Left cardiac atrium (tissue), 4 donors: ENCODE results near the gene DPP6. TPM values are rescaled to one million over a fixed set of nuclear protein-coding genes. Genes with fewer than 3 reads are reported as not detected.
"Not testable (repeated sequence)": the region's sequence is repeated elsewhere in the genome, so short reads cannot be mapped to it uniquely, and the experiment has no call there.

Experiments
- ATAC-seq, 2 donors: fragments of 200-7000 bp; cut with Tn5 transposase; one replicate each; pipeline ENCODE4 v1.9.1; 2020; ENCODE audit warnings: mild to moderate bottlenecking in 2 of 2, moderate library complexity in 2 of 2
- DNase-seq: peaks from one replicate; pipeline ENCODE4 v3.0.0-alpha.2; 2020
- intact Hi-C, 2 donors: fragments of 100-400 bp; cut with DNase I; formaldehyde crosslinking; loops; one replicate each; pipeline versions ENCODE4 v1.14.1 to v1.15.1; 2022 to 2023
- long read RNA-seq: library from polyadenylated mRNA; unstranded; transcript quantifications from one replicate; pipeline ENCODE4 v2.0.0, GENCODE V29; 2021
- total RNA-seq, 2 donors: library from RNA; stranded (reverse); fragmentation: NEBNext Ultra II Directional; extraction: Animal tissue kit (Norgen Biotek cat#: 25700); gene quantifications; one replicate each; pipeline ENCODE4 v1.2.1, GENCODE V29; 2021
- donor health status: DM: no; HTN: yes; CAD: no.
- donor health status: DM: no; HTN: yes; CAD: no; lungs with severe emphysema.
- donor health status: DM: yes; HTN: yes; CAD: no.
- donor health status: Dilated cardiomyopathy.

DPP6 gene
- under 1 TPM; 0.42 to 0.56 TPM for total RNA-seq
- long read RNA-seq: 0 reads

DNA sequence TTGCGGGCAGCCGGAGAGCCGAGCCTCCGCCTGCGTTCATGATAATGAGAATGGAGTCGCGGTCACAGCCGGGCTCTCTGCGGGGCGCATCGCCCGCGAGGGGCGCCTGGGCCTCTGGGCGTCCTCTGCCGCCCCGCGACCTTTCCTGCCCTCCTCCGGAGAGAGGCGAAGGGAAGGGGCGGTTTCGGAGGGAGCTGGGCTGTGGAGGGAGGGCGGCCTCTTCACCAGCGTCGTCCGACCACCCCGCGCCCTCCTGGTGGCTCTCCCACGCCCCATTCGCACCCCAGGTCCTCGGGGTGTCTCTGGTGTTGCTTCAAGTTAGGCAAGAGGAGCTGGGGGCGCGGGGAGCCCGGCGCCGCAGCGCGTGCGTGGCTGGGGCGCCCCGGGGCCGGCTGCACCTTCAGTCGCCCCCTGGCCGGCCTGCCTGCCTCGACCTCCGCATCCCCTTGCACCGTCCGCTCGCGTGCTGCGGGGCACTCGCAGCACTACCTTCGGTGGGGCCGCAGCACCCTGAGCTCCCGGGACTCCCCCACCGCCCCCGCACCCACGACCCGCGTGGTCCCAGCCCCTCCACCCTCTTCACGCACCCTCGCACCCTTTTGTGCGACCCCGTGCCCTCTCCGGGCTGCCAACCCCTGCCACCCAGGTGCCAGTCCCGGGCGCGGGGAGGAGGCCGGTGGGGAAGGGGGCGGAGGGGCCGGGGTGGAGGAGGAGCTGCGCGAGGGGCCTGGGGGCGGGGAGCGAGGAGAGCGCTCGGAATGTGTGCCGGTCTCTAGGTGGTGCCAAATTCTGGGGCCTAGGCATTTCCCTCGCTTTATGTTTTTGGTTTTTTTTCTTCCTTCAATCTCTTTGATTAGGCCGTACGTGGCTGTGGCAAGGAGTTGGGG is at the start of gene DPP6:
Gene DPP6, plus strand, starts transcription at position 756 of the 887 bp plus-strand sequence.
- intact Hi-C loops: not testable (repeated sequence)

DNA sequence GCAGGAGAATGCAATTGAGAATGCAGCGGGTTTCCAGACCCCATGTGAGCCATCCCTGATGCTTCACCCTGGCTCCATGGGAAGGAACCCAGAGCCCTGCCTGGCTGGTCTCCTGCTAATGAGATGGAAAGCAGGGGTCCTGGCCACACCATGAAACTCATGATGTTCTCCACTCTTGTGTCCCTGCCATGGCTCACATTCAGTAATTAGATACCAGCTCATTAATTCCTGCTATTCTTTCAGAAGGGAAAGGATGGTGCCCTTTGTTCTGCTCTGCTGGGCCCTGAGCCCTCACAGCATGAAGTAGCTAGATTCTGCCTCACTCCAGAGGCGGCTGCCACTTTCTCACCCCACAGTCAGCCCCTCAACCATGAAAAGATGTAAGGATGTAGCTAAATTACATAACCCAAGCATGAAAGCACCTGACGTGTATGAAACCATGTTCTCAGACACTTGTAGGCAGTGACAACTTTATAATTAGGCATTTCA is 42.7 kb upstream of the DPP6 start:
- intact Hi-C loops: not testable (repeated sequence)

More for the DNA sequence above, at the start of gene DPP6:
- ATAC-seq: peak in 1 of 2 donors; percentile 41
- DNase-seq: not testable (repeated sequence)

DNA sequence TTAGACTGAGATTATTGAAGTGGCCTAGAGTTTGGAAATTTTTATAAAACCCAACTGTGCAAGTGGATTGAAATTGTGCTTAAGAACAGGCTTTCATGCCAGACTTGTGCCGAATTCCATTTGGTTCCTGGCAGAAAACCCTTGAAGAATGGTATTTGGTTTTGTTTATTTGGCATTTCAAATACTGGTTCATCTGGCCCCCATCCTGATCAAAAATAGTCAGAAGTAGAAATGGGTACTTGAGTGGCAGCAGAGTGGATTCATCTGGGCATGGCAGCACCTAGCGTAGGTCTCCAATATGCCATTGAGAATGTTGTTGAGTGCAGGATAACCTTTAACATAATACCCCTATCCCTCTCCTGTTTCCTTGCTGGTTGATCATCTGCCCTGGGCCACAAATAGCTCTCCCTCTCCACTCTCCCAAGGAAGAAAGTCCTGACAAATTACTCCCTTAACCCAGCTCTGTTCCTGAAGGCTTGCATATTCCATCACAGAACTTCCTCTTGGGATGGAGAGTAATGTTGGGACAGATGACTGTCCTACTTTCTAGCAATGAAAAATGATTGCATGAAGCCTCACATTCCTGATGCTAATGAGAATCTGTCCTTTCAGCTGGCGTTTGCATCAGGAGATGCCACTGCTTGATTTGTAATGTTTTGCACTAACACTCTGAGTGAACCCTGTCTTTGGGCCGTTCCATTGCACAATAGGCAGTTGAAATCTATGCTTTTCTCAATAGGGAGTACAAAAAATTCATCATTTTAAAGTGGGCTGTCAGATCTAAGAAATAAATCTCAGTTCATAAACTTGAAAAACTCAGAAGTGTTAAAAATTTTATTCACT is 41.3 kb upstream of the DPP6 start:
- ATAC-seq, DNase-seq, intact Hi-C loops: not testable (repeated sequence)

More for the DNA sequence above, 42.7 kb upstream of the DPP6 start:
- not testable (repeated sequence) for DNase-seq, ATAC-seq

DNA sequence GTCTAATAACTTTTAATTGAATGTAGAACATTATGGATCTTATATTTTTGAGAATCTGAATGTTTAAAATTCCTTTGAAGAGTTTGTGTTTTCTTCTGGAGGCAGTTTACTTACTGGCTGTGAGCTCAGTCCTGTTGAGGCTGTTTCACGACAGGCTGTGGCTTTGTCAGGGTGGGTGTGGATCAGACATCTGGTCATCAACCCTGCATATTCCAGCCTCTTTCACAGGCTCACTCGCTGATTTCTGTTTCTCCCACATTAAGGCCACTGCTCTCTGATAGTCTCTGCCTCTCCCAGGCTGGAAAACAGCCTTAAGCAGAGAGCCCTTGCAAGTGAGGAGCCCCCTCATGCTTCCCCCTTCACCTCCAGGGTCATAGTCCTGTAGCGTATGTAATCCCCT is 39.4 kb upstream of the DPP6 start:
- ATAC-seq, DNase-seq, intact Hi-C loops: not testable (repeated sequence)

DNA sequence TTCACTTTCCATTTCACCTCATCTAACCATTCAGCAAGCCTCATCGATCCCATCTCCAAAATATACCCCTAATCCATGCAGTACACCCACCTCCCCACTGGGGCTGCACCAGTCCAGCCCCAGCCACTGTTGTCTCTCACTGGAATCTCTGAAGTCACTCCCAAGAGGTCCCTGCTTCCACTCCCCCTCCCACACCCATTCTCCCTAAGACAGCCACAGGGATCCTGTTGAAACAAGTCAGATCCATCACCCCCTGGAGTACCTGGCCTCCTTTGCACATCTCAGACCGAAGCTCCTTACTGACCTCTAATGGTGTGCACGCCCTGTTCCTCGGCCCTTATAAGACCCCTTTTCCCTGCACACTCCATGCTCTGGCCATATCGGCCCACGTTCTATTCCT is 36.6 kb upstream of the DPP6 start:
- ATAC-seq, intact Hi-C loops, DNase-seq: not testable (repeated sequence)

DNA sequence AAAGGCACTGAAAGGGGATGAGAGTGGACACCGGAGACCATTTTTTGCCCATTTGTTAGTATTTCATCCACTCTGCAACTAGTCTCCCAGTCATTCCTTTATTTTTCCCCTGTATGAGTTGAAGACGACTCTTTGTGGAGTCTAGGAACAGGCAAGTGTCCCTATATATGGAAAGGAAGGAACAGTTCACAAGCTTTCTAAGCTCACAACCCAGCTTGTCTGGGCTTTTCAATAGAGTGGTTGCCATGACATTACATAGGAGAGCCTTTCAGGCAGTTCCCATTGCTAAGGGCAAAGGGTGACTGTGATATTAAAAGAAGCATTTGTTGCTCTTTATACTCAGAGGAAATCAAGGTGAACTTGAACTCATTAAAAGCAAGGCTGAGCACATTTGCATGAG is 33.8 kb upstream of the DPP6 start:
- intact Hi-C loops, DNase-seq, ATAC-seq: not testable (repeated sequence)

DNA sequence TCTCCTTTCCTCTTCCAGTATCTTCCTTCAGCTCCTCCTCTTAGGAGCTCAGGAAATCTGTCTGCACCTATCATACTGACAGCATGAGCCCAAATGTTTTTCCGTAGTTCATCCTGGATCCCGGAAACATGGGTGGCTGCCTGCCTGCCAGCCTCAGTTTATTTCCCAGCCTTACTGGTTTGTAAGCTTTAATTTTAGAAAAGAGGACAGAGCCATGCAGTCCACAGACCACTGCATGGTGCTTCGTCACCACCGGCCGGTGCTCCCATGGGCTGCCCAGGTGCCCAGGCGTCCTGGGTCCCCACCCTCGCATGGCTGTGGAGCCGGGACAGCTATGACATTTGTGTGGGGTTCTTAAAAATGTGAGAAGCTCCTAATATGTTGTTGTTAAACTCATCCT is 24.4 kb upstream of the DPP6 start:
- DNase-seq, intact Hi-C loops: not testable (repeated sequence)

DNA sequence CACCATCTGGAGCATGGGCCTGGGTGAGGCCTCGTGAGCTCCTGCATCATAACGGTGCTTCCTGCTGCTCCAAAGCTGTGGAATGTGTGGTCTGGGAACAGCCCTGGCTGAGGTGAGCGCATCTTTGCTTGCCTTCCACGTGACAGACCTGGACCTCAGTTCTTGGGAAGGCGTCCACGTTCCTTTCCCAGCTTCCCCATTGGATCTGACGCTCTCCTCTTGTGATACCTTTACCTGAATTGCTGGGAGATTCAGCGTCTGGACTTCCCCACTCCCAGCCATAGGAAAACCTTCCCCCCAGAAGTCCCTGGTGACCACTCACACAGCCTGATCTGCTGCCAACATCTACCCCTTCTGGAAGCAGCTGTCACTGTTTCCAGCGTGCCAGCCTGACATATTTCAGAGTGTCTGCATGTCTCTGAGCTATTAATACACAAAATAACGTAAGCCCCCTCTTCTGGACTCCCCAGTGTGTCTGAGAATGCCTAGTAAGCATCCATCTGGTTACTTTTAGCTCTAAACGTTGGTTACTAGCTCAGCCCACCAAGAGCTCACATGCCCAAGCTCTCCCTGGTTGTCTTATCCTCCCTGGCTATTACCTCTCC is 21.6 kb upstream of the DPP6 start:
- ATAC-seq, DNase-seq, intact Hi-C loops: not testable (repeated sequence)

More for the DNA sequence above, 24.4 kb upstream of the DPP6 start:
- ATAC-seq: not testable (repeated sequence)

DNA sequence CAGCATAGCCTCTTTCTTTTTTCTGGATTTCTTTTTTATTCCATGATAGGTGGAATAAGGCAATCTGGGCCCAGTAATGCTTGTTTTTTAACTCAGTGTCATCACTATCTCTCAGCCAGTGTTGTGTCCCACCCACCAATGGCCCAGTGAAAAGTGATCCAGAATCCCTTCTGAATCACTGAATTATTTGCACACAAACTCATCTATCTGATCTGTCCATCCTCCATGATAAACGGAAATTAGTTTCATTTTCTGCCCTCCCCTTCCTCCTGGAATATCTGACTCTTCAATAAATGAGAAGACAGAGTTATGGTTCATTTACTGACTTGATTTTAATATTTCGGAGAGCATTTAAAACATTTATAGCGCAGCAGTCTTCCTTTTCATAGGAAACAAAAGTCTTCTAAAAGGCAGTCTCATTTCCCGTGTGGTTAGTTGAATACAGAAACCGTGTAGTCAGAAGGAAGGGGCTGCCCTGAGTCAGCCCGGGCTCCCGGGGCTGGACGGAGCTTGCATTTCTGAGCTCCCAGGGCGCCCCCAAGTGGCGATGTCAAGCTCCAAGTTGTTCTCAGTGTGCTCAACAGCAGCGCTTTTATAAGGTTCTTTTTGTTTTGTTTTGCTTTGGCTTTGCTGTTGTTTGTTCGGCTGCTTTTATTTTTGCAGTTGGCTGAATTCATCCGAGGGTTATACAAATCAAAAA is 12.6 kb upstream of the DPP6 start:
- ATAC-seq (peak; percentile 86 to 87), DNase-seq (peak; percentile 60)
- intact Hi-C loops: not testable (repeated sequence)

DNA sequence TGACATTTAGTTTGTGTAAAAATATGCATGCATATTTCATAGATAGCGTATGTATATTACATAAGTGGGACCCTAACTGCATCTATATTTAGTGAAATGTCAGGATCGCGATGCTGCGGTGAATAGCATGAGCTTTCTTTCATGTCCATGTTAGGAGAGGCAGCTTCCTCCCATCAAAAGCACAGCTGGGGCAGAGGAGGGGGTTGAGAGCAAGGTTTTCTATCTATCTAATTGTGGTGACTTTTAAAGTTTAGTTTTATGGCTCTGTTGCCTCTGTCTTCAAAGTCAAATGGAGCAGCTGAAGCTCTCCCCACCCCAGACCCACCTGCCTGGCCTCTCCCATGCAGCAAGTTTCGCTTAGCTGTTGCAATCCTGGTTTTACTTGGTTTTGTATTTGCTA is 1.8 kb upstream of the DPP6 start:
- intact Hi-C loops, DNase-seq, ATAC-seq: not testable (repeated sequence)

DNA sequence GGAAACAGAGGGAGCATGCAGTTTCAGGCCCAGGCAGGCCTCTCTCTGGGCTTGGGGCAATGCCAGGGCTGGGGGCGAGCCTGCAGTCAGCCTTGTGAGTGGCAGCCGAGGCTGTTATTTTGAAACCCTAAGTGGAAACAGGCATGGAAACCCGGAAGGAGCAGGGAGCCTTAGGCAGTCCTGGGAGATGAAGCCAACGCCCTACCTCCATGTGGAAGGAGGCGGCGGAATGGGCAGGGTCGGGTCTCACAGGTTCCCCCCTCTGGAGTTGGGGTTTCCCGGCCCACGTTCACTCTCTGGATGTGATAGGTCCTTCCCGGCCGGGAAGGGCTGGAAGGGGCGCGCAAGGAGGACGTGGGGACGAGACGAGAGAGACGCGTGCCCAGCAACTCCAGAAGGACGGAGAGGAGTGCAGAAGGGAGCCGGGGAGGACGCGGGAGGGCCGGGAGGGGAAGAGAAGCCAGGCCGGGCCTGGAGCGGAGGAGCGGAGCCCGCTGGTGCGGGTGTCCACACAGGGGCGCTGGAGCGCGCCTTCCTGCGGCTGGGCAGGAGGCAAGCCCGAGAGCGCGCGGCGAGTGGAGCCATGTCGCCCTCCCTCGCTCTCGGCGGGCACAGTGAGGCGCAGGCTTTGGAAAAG is 1.1 kb upstream of the DPP6 start:
- intact Hi-C loops, DNase-seq: not testable (repeated sequence)
- peak; percentile 89 to 95 for ATAC-seq

DNA sequence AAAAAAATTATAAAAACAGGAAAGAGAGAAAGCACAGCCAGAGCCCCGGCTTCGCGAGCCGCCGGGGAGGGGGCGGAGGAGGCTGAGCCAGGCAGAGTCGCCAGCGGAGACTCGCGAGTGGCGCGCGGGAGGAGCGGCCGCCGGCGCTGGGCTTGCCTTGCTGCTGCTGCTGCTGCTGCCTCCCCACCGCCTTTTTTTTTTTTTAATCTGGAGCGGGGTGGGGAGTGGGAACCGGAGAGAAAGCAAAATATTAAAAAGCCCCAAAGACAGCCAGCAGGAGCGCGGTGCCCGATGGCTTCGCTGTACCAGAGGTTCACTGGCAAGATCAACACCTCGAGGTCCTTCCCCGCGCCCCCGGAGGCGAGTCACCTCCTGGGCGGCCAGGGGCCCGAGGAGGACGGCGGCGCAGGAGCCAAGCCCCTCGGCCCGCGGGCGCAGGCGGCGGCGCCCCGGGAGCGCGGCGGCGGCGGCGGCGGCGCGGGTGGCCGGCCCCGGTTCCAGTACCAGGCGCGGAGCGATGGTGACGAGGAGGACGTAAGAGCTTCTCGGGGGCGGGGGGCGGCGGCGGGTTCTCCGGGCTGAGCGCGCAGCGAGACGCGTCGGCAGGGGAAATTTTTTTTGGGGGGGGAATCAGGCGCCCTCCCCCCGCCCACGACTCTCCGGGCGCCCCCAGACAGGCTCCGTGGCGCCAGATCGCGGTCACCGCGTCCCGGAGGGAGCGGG is 493 bp downstream of the DPP6 start:
- intact Hi-C loops, DNase-seq: not testable (repeated sequence)
- peak in 1 of 2 donors; percentile 9 for ATAC-seq

DNA sequence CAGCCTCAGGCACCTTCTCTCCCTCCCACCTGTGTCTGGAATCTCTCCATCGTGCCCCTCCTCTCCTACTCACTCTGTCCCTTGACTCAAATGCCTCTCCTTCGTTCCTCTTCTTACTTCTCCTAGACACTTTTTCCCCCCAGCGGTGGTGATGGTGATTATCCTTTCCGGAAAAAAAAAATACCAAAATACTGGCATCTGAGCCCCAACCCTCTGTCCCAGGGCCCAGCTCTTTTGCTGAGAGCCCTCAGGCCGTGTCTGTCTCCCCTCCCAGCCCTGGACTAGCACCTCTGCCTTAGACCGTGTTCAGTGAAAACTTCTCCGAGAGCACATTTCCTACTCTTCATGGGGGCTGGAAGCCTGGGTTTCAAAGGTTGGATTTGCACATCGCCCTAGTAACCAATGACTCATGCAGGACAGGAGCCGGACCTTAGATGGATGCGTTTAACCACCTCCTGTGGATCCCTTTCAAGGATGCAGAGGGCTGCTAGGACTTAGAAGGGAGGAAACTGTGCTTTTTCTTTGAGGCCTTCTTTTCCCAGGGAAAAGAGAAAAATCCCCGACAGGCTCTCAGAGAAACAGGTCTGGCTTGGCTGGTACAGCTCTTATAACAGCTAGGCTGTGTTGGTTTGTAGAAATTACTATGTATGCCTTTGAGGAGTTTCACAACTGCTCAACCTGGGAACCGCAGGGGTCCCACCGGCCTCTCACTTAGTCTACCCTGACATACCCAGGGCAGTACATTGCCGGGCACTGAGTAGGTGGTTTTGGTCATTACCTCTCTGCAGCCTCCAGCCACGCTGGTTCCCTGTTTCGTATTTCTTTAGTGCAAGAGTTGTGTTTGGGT is 1.5 kb downstream of the DPP6 start:
- ATAC-seq, intact Hi-C loops, DNase-seq: not testable (repeated sequence)

DNA sequence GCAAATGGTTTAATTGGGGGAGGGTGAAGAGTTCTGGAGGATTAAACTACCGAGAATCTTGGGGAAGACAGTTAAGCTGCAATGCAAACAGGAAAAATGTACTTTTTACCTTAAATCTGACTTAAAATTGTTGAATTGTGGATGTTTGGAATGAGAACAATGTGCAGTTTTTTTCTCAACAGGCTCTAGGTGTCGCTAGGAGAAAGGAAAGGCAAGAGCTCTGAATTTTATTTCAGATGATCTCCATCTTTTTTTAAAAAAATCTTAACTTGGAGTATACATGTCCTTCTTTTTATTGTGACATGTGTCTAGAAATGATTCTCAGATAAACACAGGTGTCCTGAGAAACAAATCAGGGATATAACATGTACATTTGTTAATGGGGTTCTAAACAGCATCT is 2.5 kb downstream of the DPP6 start:
- DNase-seq, ATAC-seq, intact Hi-C loops: not testable (repeated sequence)

DNA sequence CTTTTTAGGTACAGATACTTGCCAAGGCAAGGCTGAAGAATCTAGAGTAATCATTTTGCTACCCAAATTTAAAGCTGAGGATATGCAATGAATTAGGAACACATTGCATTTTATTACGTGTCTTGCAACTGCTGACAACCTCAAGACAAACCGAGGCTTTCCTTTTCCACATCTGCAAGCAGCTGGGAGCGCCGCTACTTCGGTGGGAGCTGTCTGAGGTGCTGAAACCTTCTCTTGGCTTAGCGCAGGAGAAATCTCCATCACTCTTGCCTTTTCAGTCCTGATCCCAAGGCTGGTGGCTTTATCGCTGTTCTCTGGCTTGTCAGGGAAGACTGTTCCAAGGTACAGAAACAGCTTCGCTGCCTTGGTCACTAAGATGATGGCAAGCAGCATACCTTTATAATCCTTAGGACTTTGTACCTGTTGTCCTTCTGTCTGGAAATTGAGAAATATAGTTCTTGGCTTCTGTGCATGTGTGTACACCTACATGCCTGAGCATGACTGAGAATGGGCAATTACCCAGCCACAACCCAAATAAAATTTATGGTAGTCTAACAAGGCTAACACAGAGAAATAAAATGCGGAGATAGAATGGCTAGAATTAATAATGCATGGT is 3.4 kb downstream of the DPP6 start:
- DNase-seq (peak; percentile 54), ATAC-seq (peak; percentile 47 to 55)
- intact Hi-C loops: not testable (repeated sequence)

DNA sequence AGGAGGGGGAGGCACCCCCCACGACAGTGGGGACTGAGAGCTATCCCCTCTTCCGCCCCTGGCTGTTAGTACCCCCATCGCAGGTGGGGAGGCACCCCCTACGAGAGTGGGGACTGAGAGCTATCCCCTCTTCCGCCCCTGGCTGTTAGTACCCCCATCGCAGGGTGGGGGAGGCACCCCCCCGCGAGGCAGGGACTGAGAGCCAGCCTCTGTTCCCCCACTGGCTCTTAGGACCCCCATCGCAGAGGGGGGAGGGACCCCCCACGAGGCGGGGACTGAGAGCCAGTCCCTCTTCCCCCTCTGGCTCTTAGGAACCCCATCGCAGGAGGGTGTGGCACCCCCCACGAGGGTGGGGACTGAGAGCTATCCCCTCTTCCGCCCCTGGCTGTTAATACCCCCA is 6.6 kb downstream of the DPP6 start:
- intact Hi-C loops, ATAC-seq, DNase-seq: not testable (repeated sequence)
